Prostate gland (tissue), 2 donors: Measurements from ENCODE around the gene NR6A1. TPM values are rescaled to one million over a fixed set of nuclear protein-coding genes. Genes with fewer than 3 reads are reported as not detected.

Experiments
- DNase-seq: peaks from one replicate; pipeline ENCODE4 v3.0.0-alpha.2; 2019; ENCODE audit warnings: low spot score
- H3K27ac ChIP-seq, 2 donors: fragments of 200-600 bp; sonication (generic); 2 replicates each; pipeline ENCODE4 v1.5.1; 2017 to 2019
- H3K27me3 ChIP-seq: fragments of 200-600 bp; sonication (generic); replicated peaks from 2 replicates; pipeline ENCODE4 v1.5.1; 2019; ENCODE audit not compliant: insufficient read depth
- H3K36me3 ChIP-seq, 2 donors: fragments of 200-600 bp; sonication (generic); 1 replicate in 1 of 2; 2 replicates in 1 of 2; pipeline versions ENCODE4 v1.5.1 to v1.8.1; 2017 to 2019
- H3K4me1 ChIP-seq: fragments of 200-600 bp; sonication (generic); replicated peaks from 2 replicates; pipeline ENCODE4 v1.5.1; 2019
- H3K4me3 ChIP-seq, 2 donors: fragments of 200-600 bp; sonication (generic); 2 replicates each; pipeline ENCODE4 v1.5.1; 2017 to 2019
- H3K9me3 ChIP-seq: fragments of 200-600 bp; sonication (generic); 2 replicates; pipeline ENCODE4 v1.5.1; 2017
- POLR2A ChIP-seq: fragments of 450-650 bp; IDR thresholded peaks from one replicate; pipeline ENCODE4 v1.6.1; 2016; ENCODE audit warnings: antibody characterized with exemption, mild to moderate bottlenecking
- POLR2AphosphoS5 ChIP-seq: sonication (generic); formaldehyde crosslinking; IDR thresholded peaks from one replicate; pipeline ENCODE4 v1.6.1; 2017; ENCODE audit warnings: antibody characterized with exemption
- WGBS: methylation state at CpG from one replicate; pipeline ENCODE4 v1.1.5; 2018; 5-methylcytosine and 5-hydroxymethylcytosine counted together
- intact Hi-C: fragments of 100-400 bp; cut with DNase I; formaldehyde crosslinking; loops from one replicate; pipeline ENCODE4 v1.14.2; 2022
- total RNA-seq, 2 donors: library from RNA; depleted of rRNA; stranded (reverse); fragments of >200 nt; gene quantifications; one replicate each; pipeline ENCODE4 v1.1.0, GENCODE V29; 2016
- TF ChIP-seq, protein P1 (sequence below), 4 experiments: fragments of 200-600 bp in 2 of 4; fragments of 450-650 bp in 2 of 4; sonication (generic) in 2 of 4; IDR thresholded peaks; 1 replicate in 3 of 4; 2 replicates in 1 of 4; pipeline ENCODE4 v1.5.1; 2016 to 2019; ENCODE audit warnings: antibody characterized with exemption in 4 of 4, mild to moderate bottlenecking in 2 of 4, moderate library complexity in 2 of 4

The NR6A1 gene
- total RNA-seq, 2 donors from 2014 or later: 1.3 to 53.7 TPM

DNA sequence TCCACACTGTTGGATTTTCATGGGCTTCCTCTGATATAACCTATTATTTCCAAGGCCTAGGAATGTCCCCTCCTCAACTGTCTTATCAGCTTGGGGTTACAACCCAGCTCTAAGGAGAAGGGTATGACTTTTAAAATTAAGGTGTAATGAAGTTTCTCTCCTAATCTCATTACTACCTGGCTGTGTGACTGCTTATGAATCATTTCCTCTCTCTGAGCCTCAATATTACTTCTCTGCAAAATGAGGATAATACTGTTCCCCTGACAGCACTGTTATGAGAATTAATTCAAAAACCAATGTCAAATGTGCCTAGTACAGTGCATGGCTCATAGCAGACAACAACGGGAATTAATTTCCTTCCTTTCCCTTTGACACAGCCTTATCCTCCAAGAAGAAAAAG, 118.9 kb downstream of the NR6A1 start:
- Histone ChIP-seq H3K27ac (no peak overlapping the region), H3K4me3 (no peak overlapping the region), H3K9me3 (no peaks in the 10 kb centered on the region), H3K36me3 (no peaks in the 10 kb centered on the region), H3K4me1 (no peaks in the 10 kb centered on the region), H3K27me3 (no peaks in the 10 kb centered on the region)
- intact Hi-C loops: no loop called here
- DNase-seq: no peak
- no peak for TF ChIP-seq POLR2A
- TF ChIP-seq, protein P1, sequence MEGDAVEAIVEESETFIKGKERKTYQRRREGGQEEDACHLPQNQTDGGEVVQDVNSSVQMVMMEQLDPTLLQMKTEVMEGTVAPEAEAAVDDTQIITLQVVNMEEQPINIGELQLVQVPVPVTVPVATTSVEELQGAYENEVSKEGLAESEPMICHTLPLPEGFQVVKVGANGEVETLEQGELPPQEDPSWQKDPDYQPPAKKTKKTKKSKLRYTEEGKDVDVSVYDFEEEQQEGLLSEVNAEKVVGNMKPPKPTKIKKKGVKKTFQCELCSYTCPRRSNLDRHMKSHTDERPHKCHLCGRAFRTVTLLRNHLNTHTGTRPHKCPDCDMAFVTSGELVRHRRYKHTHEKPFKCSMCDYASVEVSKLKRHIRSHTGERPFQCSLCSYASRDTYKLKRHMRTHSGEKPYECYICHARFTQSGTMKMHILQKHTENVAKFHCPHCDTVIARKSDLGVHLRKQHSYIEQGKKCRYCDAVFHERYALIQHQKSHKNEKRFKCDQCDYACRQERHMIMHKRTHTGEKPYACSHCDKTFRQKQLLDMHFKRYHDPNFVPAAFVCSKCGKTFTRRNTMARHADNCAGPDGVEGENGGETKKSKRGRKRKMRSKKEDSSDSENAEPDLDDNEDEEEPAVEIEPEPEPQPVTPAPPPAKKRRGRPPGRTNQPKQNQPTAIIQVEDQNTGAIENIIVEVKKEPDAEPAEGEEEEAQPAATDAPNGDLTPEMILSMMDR (IDR thresholded peaks at IDR 0.05): no peak
- no peak for TF ChIP-seq POLR2AphosphoS5
- 88% methylated on average over 1 of the region's 1 CpG for WGBS

DNA sequence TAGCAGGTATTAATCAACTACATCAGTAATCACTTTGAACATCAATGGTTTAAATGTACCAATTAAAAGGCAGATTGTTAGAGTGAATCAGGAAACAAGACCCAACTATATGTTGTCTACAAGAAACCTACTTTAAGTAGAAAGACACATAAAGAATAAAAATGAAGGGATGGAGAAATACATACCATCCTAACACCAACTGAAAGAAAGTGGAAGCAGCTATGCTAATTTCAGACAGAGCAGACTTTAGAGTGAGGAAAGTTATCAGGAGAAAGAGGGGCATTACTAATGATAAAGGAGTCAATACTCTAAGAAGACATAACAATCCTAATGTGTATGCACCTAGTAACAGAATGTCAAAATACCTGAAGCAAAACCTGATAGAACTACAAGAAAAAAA, 125.8 kb downstream of the NR6A1 start:
- Histone ChIP-seq H3K36me3 (no peaks in the 10 kb centered on the region), H3K27me3 (no peaks in the 10 kb centered on the region), H3K4me3 (no peak overlapping the region), H3K9me3 (no peaks in the 10 kb centered on the region), H3K4me1 (no peaks in the 10 kb centered on the region), H3K27ac (no peak overlapping the region)
- intact Hi-C loops: no loop called here
- no peak for DNase-seq
- TF ChIP-seq, protein P1 (IDR thresholded peaks at IDR 0.05): no peak
- no peak for TF ChIP-seq POLR2A
- no peak for TF ChIP-seq POLR2AphosphoS5

DNA sequence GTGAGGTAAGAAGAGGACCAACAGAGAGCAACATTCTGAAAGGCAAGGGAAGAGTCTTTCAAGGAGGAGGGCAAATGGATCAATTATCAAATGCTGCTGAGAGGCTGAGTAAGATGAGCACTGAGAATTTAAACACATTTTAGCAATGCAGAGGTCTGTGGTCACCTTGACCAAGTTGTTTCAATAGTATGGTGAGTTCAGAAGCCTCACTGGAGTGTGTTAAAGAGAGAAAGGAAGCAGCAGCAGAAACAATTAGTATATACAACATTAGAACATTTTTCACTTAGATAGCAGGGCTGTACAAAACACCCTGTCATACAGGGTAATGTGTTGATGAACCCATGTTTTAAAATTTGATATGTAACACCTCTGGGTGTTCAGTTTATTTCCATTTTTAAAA, 131.5 kb downstream of the NR6A1 start:
- H3K4me1 ChIP-seq: no peaks in the 10 kb centered on the region

DNA sequence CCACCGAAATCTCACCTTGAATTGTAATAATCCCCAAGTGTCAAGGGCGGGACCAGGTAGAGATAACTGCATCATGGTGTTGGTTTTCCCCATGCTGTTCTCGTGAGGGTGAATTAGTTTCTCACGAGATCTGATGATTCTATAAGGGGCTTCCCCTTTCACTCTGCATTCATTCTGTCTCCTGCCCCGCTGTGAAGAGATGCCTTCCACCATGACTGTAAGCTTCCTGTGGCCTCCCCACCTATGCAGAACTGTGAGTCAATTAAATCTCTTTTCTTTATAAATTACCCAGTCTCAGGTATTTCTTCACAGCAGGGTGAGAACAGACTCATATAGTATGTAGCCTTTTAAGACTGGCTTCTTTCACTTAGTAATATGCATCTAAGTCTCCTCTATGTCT, 135.8 kb downstream of the NR6A1 start:
- TF ChIP-seq, protein P1 (IDR thresholded peaks at IDR 0.05): no peak
- Histone ChIP-seq H3K36me3 (no peaks in the 10 kb centered on the region), H3K9me3 (no peaks in the 10 kb centered on the region), H3K4me1 (no peaks in the 10 kb centered on the region), H3K4me3 (no peak overlapping the region), H3K27ac (no peak overlapping the region), H3K27me3 (no peaks in the 10 kb centered on the region)
- intact Hi-C loops: no loop called here
- no peak for DNase-seq
- 96% methylated on average over 5 of the region's 5 CpGs for WGBS

More for the DNA sequence above, 131.5 kb downstream of the NR6A1 start:
- Histone ChIP-seq H3K36me3 (no peaks in the 10 kb centered on the region), H3K27ac (no peak overlapping the region), H3K27me3 (no peaks in the 10 kb centered on the region), H3K9me3 (no peaks in the 10 kb centered on the region), H3K4me3 (no peak overlapping the region)
- no peak for DNase-seq
- intact Hi-C loops: no loop called here
- TF ChIP-seq, protein P1 (IDR thresholded peaks at IDR 0.05): no peak
- TF ChIP-seq POLR2AphosphoS5: no peak
- TF ChIP-seq POLR2A: no peak

DNA sequence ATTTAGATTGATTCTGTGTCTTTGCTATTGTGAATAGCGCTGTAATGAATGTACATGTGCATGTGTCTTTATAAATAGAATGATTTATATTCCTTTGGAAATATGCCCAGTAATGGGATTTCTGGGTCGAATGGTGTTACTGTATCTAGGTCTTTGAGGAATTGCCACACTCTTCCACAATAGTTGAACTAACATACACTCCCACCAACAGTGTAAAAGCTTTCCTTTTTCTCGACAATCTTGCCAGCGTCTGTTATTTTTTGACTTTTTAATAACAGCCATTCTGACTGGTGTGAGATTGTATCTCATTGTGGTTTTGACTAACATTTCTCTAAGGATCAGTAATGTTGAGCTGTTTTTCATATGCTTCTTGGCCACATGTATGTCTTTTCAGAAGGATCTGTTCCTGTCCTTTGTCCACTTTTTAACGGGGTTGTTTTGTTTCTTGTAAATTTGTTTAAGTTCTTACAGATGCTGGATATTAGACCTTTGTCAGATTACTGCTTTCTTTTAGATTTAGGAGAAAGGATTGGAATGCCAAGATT, 139.0 kb downstream of the NR6A1 start:
- no peak for TF ChIP-seq POLR2AphosphoS5
- no peak for TF ChIP-seq POLR2A
- TF ChIP-seq, protein P1 (IDR thresholded peaks at IDR 0.05): no peak
- H3K36me3 ChIP-seq: no peaks in the 10 kb centered on the region
- no peak for DNase-seq
- no peaks in the 10 kb centered on the region for H3K9me3 ChIP-seq
- H3K4me3 ChIP-seq: no peak overlapping the region
- H3K27ac ChIP-seq: no peak overlapping the region
- intact Hi-C loops: no loop called here
- H3K27me3 ChIP-seq: no peaks in the 10 kb centered on the region
- 4% methylated on average over 5 of the region's 5 CpGs for WGBS
- no peaks in the 10 kb centered on the region for H3K4me1 ChIP-seq
